ENCODE results near the gene SP110.
"Not testable (repeated sequence)": the region's sequence is repeated elsewhere in the genome, so short reads cannot be mapped to it uniquely, and the experiment has no call there.

The SP110 gene
- total RNA-seq, result 46.1 to 69.6 reads per million in 2 donors

- DNase-seq, result peak; percentile 31 to 91 (median 65)
These were observed at the start of gene SP110 for GRCh38 chr2:230219419-230220331. Gene SP110, minus strand, starts transcription at chr2:230219984. Its CDS starts 3,057 bp downstream, at chr2:230216927.

GRCh38 chr2:230268606-230269243 lies 48.9 kb upstream of the SP110 start:
- DNase-seq, result no peak

GRCh38 chr2:230267556-230267955 lies 47.8 kb upstream of the SP110 start:
- DNase-seq, result no peak

- DNase-seq, result no peak
These were observed 47.3 kb upstream of the SP110 start for GRCh38 chr2:230267059-230267458.

GRCh38 chr2:230266638-230267037 lies 46.9 kb upstream of the SP110 start:
- no peak for DNase-seq

- DNase-seq, result not testable (repeated sequence)
These were observed 45.2 kb upstream of the SP110 start for GRCh38 chr2:230264945-230265344.

- DNase-seq, result peak in 2 of 5 experiments; percentile 37 to 72
These were observed 42.5 kb upstream of the SP110 start for GRCh38 chr2:230262246-230262645.

GRCh38 chr2:230258483-230258882 lies 38.7 kb upstream of the SP110 start:
- no peak for DNase-seq

- peak in 1 of 5 experiments; percentile 77 for DNase-seq
These were observed 37.0 kb upstream of the SP110 start for GRCh38 chr2:230256733-230257332.

- DNase-seq, result peak in 4 of 5 experiments; percentile 23 to 89 (median 38)
These were observed 34.5 kb upstream of the SP110 start for GRCh38 chr2:230254152-230254881.

- no peak for DNase-seq
These were observed 30.4 kb upstream of the SP110 start for GRCh38 chr2:230250231-230250630.

- no peak for DNase-seq
These were observed 26.4 kb upstream of the SP110 start for GRCh38 chr2:230246206-230246605.

- no peak for DNase-seq
These were observed 24.4 kb upstream of the SP110 start for GRCh38 chr2:230244211-230244610.

- peak in 1 of 5 experiments; percentile 87 for DNase-seq
These were observed 15.1 kb upstream of the SP110 start for GRCh38 chr2:230234845-230235244.

- peak in 1 of 5 experiments; percentile 42 for DNase-seq
These were observed 14.4 kb upstream of the SP110 start for GRCh38 chr2:230234122-230234722.

GRCh38 chr2:230231251-230231650 lies 11.5 kb upstream of the SP110 start:
- no peak for DNase-seq

- DNase-seq, result peak in 1 of 5 experiments; percentile 57
These were observed 10.9 kb upstream of the SP110 start for GRCh38 chr2:230230496-230231200.

GRCh38 chr2:230230087-230230486 lies 10.3 kb upstream of the SP110 start:
- DNase-seq, result peak in 1 of 5 experiments; percentile 74

GRCh38 chr2:230227216-230227615 lies 7.4 kb upstream of the SP110 start:
- DNase-seq, result no peak

- peak in 1 of 5 experiments; percentile 70 for DNase-seq
These were observed 6.3 kb upstream of the SP110 start for GRCh38 chr2:230226051-230226551.

GRCh38 chr2:230225486-230225885 lies 5.7 kb upstream of the SP110 start, which contains the start of gene SP140:
Gene SP140, plus strand, starts transcription at chr2:230225736. Its CDS starts 109 bp downstream, at chr2:230225845.
- DNase-seq, result peak; percentile 37 to 95 (median 71)
